NCI-H128 (cell line): Measurements from ENCODE around the gene DONSON.
"Not testable (repeated sequence)": the region's sequence is repeated elsewhere in the genome, so short reads cannot be mapped to it uniquely, and the experiment has no call there.

Experiments
- DNase-seq: peaks from one replicate; lab custom pipeline; 2025; ENCODE audit not compliant: unreplicated experiment; lab: John Stamatoyannopoulos, UW

The DONSON gene, protein sequence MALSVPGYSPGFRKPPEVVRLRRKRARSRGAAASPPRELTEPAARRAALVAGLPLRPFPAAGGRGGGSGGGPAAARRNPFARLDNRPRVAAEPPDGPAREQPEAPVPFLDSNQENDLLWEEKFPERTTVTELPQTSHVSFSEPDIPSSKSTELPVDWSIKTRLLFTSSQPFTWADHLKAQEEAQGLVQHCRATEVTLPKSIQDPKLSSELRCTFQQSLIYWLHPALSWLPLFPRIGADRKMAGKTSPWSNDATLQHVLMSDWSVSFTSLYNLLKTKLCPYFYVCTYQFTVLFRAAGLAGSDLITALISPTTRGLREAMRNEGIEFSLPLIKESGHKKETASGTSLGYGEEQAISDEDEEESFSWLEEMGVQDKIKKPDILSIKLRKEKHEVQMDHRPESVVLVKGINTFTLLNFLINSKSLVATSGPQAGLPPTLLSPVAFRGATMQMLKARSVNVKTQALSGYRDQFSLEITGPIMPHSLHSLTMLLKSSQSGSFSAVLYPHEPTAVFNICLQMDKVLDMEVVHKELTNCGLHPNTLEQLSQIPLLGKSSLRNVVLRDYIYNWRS

DNA sequence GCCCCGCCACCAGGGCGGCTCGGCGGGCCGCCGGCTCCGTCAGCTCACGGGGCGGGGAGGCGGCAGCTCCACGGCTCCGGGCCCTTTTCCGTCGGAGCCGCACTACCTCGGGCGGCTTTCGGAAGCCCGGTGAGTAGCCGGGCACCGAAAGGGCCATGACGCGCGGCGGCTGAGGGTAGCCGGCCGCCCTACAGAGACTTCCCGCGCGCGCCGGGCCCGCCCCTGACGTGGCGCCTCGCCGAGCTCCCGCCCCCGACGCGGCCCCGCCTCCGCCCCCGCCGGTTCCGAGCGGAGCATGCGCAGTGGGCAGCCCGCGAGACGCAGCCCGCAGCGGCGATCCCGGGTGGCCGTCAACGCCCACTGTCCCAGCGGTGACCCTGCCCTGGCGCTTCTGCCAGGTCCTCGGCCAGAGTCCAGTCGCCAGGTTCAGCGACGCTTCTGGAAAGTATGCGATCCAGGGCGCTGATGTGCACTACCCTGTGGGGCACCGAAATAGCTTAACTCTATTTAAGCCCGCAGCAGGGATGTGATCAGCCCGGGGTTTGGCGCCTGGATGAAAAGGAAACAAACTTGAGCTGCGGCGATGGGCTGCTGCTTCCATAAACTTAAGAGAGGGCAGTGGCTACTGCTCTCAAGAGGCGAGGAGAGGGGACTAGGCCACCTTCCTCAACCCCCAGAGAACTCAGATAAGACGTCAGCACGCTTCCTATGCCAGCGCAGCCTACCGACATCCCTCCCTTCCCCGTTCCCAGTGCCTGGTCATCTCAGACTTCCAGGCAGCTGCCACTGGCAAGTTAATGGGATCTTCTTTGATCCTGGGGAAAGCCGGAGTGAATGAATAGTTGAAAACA, at the start of gene DONSON:
TSS of gene DONSON (minus strand) at position 200 of the 851 bp plus-strand sequence. CDS start at position 157, 43 bp downstream.
- DNase-seq: peak; percentile 78

DNA sequence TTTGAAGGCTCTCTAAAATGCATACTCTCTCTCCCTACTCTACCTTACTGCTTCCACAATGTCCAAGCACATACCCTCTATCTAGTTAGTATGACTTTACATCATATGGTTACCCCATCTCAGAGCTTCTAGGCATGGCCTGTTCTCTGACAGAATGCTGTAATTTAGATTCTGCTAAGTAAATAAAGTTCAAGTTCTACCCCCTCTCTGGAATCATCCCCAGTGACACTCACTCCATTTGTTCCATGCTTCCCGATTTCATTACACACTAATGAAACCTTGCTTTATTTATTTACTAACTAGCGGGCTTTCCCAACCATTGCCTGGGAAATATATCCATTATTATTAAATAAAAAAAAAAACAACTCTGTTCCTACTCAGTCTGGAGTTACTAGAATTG, 45.8 kb upstream of the DONSON start:
- no peak for DNase-seq

DNA sequence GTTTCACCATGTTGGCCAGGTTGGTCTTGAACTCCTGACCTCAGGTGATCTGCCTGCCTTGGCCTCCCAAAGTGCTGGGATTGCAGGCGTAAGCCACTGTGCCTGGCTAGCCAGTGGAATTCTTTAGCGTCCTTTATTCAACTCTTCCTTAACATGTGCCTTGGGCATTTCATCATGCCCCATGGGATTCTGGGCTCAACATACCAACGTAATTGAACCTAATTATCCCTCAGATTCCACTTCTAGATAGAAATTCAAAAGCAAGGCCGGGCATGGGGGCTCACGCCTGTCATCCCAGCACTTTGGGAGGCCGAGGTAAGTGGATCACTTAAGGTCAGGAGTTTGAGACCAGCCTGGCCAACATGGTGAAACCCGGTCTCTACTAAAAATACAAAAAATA, 37.7 kb upstream of the DONSON start:
- not testable (repeated sequence) for DNase-seq

DNA sequence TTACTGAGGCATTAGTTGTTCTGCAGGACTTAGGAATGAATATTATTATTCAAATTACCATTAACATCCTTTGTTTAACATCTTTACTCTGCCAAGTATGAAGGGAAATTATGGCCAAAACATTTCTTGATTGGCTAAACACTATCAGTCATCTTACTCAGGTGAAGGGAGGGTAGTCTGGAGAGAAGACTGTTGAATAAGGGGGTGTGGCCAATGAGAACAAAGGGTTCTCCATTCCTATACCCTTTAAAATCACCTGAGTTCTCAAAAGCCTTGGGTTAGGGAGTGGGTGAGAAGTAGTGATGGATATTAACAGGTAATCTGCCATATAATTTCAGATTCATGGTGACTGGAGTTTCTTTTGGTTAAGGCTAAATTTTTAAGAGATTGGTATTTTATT, 33.8 kb upstream of the DONSON start:
- DNase-seq: no peak

DNA sequence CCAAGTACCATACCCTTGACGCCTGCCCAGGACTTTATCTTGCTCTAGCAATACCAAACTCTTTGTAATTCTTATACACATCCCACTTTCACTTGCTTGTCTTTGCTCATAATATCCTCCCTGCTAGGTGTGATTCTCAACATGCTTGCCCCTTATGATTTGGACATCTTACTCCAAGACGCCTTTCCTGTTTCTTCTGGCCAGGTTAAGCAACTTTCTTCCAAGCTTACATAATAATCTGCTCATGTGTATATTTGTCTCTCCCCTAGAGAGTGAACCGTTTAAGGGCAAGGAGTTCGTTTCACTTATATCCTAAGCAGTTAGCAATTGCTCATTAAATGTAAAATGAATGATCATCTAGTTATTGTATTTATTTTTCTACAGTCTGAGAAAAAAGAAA, 31.2 kb upstream of the DONSON start:
- no peak for DNase-seq

DNA sequence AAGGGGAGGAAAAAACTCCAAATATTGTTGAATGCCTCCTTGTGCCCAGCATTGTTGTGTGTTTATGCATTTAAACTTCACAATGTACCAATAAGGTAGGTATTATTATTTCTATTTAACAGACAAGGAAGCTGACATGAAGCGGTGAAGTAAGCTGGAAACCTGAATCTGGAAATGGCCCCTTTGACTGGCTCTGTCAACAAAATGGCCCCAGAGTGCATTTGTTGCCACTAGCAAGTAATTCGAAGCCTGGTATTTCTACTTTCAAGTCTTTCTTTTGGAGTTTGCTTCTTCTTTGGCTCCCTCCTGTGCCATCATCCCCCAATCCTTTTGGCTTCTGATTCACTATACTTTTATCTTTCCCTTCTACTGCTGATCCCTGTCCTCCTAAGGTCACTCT, 29.9 kb upstream of the DONSON start:
- DNase-seq: no peak

DNA sequence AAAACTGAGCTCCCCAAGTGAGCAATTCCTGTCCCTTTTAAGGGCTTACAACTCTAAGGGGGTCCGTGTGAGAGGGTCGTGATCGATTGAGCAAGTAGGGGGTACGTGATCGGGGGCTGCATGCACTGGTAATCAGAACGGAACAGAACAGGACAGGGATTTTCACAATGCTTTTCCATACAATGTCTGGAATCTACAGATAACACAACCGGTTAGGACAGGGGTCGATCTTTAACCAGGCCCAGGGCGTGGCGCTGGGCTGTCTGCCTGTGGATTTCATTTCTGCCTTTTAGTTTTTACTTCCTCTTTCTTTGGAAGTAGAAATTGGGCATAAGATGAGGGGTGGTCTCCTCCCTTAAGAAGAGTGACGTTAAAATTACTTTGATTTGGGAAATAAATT, 29.1 kb upstream of the DONSON start:
- DNase-seq: not testable (repeated sequence)

DNA sequence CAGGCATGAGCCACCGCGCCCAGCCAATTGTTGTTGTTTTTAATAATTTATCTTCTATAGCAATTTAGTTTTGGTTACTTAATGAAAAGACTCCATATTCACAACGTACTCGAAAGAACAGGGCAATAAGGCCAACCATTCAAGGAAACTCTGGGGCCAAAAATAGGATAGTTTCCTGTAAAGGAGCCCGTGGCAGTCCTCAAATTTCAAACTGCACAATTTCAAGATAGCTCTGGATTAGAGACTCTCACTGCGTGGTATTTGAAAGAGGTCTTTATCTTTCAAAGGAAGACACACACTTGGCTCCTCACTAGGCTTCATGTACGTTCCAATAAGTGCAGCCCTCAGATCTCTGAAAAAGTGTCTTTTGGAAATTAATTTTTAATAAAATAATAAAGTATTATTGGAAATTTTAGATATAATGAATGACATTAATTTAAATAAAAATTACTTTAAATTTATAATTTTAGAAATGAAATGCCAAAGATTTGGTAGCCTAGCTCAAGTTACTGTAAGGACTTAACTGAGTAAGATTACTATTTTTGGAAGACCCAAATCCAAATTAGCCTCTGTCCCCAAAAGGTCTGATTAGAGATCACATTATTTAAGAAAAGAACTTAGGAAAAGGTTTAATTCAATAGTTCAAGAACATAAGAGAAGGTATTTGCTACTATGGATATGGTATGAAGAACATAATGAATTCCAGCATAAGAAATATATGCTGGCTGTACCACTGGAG, 22.7 kb upstream of the DONSON start:
- no peak for DNase-seq

DNA sequence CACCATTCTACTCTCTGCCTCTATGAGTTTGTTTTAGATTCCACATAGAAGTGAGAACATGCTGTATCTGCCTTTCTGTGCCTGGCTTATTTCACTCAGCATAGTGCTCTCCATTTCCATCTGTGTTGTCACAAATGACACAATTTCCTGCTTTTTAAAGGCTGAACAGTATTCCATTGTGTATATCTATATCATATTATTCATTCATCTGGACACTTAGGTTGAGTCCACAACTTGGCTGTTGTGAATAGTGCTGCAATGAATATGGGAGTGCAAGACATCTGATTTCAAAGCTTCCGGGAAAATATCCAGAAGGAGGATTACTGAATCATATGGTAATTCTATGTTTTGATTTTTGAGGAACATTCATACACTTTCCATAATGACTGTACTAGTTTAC, 20.1 kb upstream of the DONSON start:
- no peak for DNase-seq

DNA sequence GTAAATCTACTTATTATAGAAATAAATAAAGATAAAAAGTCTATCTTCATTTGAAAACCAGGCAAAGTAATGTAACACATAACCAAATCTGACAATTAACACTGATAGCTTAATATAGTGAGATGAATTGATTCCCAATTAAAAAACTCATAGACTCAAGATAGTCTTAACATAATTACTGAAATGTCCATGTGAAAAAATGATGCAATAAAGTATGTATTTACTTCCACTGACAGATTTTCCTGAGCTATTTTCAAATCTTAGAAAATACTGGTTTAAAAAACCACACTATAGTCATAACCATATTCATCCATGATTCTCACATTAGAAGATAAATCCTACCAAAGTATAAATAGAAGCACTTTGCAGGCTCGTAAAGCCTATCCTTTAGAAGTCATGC, 9.6 kb upstream of the DONSON start:
- DNase-seq: no peak

DNA sequence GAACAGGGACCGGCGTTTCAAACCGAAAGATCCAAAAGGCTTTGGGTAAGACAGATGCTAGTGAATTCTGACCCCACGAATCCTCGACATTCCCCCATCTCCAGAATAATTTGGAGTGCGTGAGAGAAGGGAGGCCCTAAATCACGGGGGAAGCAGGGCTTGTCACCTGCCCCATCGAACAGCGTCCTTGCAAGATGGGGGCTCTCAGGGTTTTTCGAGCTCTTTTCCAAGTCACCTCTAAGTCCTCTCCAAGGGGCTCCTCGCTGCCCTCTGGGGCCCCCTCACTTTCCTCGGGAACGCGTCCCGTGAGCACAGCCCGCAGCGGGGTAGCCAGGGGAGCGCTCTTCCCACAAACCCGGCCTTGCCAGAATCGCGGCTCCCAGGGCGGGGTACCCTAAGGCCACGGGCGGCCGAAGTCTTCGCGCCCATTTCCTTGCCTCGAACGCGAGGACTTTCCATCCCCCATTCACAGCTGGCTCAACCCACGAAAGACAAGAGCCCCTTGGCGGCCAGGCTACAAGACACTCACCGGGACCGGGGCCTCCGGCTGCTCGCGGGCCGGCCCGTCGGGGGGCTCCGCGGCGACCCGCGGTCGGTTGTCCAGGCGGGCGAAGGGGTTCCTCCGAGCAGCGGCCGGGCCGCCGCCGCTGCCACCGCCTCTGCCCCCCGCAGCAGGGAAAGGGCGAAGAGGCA, 546 bp downstream of the DONSON start:
- no peak for DNase-seq

DNA sequence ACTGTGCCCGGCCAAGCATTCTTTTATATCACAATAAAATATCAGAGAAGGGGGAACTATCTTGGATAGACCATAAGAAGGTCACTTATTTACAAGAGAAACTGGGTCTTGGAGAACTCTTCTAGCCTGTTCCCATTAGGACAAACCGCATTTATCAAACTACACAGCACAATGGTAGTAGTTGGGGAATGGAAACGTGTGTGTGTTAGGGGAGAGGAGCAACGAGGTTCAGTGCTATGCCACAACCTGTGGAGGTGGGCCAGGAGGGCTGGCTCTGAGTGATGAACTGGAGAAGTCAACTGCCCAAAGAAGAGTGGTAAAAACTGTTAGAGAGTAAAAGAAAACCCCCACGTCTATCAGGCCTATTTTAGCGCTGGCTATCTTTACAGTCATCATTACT, 1.6 kb downstream of the DONSON start:
- DNase-seq: no peak

DNA sequence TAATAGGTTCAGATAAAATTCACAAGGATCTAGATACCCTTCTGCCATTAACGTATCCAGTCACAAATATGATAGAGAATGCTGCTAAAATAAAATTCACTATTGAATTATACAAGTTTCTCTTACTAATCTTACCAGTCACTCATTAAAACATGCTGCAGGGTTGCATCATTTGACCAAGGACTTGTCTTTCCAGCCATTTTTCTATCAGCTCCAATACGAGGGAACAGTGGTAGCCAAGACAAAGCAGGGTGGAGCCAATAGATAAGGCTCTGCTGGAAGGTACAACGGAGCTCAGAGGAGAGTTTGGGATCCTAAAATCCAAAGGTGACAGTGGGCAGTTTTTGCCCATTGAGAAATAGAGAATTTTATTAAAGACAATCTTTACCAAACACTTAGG, 4.0 kb downstream of the DONSON start:
- no peak for DNase-seq

DNA sequence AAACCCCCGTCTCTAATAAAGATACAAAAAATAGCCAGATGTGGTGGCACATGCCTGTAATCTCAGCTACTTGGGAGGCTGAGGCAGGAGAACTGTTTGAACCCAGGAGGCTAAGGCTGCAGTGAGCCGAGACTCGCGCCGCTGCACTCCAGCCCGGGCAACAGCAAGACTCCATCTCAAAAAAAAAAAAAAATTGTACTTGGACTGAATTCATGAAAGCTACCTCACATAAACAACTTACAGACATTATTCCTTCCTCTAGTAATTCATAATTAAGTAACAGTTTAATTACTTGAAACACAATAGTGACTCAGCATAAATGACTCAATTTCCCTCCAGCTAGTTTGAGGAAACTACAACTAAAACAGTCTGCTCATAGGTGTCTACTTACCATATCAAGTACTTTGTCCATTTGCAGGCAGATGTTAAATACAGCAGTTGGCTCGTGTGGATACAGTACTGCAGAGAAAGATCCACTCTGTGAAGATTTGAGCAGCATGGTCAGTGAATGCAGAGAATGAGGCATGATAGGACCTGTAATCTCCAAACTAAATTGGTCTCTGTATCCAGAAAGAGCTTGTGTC, 9.4 kb downstream of the DONSON start:
- no peak for DNase-seq

DNA sequence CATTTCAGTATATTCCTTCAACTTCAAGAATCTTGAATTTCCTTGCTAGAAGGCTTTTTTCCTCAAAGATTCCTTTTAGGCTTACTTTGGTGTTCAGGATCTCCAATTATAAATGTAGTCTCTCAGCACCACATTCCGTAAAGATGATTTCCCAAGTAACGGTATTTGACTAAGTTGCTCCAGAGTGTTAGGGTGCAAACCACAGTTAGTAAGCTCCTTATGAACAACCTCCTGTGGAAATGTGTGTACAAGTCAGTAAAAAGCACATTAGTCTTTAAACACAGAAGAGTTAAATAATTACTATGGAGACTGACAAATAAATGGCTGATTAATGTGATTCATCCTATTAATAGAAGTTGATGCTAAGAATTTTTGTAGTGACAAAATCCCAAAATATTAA, 10.3 kb downstream of the DONSON start:
- DNase-seq: no peak

DNA sequence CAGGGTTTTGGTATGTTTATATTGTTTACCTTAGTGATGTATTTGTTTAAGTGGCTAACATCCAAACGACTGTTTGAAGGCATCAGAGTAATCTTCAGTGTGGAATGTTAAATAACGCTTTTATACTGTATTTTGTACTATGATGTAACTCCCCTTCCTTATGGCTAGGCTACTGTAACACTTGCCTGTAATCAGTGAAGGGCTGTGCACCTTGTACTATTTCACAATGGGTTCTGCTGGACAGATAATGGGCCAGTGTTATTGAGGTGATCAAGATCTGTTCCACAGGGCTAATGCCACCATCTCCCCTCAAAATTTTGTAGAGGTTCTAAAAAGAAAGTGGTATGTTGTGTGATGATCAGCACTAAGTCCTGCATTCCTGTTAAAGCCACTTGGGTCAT, 11.7 kb downstream of the DONSON start:
- not testable (repeated sequence) for DNase-seq

DNA sequence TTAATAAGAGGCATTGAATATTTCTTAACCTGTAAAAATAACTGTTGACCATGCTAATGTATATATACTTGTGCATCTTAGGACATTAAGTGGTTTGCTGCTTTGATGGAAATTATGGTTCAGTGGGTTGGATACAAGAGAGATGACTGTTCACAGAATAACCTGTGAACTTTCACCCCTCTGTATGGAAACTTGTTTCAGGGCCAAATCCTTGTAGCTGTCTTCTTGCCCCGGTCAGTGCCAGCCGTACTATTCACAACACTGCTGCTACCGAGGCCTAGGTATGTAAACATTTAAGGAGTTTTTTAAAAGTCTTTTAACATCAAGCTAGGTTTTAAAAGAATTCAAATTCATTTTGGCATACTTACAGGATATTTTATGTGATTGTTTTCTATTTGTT, 16.1 kb downstream of the DONSON start:
- no peak for DNase-seq

DNA sequence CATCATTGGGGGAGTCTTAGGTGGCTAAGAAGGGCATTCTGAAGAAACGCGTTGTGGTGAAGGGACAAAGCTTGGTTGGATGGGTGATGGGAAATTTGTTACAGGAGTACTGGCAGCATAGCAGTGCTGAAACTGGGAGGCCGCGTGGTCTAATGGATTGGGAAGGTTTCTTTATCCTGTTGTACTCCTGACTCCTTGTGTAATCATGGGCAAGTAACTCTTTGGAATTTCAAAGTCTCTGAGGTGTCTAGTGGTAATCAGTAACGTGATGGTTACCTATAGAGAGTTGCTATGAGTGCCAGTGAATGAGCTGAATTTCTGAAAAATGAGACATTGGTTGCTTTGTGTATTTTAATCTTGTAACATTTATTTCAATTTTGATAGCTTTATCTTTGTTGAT, 18.5 kb downstream of the DONSON start:
- no peak for DNase-seq

DNA sequence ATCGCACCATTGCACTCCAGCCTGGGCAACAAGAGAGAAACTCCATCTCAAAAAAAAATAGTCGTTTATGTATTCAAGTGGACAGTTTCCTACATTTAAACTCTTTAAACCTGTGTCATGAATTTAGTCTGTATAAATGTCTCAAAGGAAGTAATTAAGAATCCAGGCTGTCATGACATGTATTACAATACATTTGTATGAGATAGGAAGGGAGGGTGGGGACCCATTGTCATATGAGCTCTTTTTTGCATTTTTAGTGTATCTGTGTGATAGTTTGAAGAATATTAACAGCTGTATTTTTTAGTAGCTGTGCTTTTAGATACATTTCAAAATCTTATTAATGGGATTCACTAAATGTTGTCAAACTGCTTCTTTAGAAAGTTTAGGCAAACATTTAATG, 20.0 kb downstream of the DONSON start:
- DNase-seq: no peak

DNA sequence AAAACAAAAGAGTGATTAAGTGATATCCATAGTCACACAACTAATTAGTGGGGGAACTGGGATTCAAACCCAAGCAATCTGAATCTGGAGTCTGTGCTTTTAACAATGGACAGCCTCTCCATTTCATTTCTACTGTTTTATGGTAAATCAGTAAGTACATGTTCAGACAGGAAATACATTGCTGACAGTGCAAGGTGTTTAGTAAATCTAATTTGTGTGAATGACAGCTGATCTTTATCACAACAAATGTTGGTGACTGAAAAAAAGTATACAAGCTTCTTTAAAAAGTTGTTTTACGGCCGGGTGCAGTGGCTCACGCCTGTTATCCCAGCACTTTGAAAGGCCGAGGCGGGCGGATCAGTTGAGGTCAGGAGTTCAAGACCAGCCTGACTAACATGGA, 20.6 kb downstream of the DONSON start:
- DNase-seq: no peak
